ENCODE measurements around the gene DNAJC19. TPM values are rescaled to one million over a fixed set of nuclear protein-coding genes. Genes with fewer than 3 reads are reported as not detected.
"Not testable (repeated sequence)": the region's sequence is repeated elsewhere in the genome, so short reads cannot be mapped to it uniquely, and the experiment has no call there.

Gene DNAJC19
- total and polyA plus RNA-seq, 9 donors: 43.1 to 64.4 (median 46.0) TPM

DNA sequence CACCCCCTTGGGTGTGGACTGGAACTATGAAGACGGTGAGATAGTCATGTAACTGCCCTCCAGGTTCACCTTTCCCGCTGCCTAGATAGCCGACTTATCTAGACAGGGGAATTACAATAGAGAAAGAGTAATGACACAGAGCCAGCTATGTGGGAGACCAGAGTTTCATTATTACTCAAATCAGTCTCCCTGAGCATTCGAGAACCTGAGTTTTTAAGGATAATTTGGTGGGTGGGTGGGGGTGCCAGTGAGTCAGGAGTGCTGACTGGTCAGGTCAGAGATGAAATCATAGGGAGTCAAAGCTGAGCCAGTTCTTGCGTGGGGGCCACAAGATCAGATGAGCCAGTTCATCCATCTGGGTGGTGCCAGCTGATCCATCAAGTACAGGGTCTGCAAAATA is 19.7 kb upstream of the DNAJC19 start:
- Histone ChIP-seq H3K27me3 (peaks cover 4% of the 10 kb centered on the region), H3K27ac (no peak overlapping the region), H3K36me3 (no peaks in the 10 kb centered on the region), H3K4me1 (ENCODE audit: insufficient read depth) (no peaks in the 10 kb centered on the region), H3K9me3 (no peaks in the 10 kb centered on the region), H3K4me3 (no peak overlapping the region)
- intact Hi-C loops (cut with DNase I): no loop called here
- no peak for TF ChIP-seq EP300 (IDR thresholded peaks at IDR 0.05)
- TF ChIP-seq POLR2A (IDR thresholded peaks at IDR 0.05): no peak
- no peak for TF ChIP-seq CTCF (IDR thresholded peaks at IDR 0.05)
- 71 to 79% (median 73%) methylated on average over 5 of the region's 5 CpGs for WGBS, 3 donors
- DNase-seq: no peak

GRCh38 chr3:181008796-181009195 is 19.3 kb upstream of the DNAJC19 start:
- Histone ChIP-seq H3K27ac (no peak overlapping the region), H3K36me3 (no peaks in the 10 kb centered on the region), H3K9me3 (no peaks in the 10 kb centered on the region), H3K4me3 (no peak overlapping the region), H3K4me1 (ENCODE audit: insufficient read depth) (no peaks in the 10 kb centered on the region), H3K27me3 (peaks cover under 1% of the 10 kb centered on the region)
- TF ChIP-seq POLR2A (IDR thresholded peaks at IDR 0.05): no peak
- TF ChIP-seq CTCF (IDR thresholded peaks at IDR 0.05): no peak
- no peak for TF ChIP-seq EP300 (IDR thresholded peaks at IDR 0.05)
- DNase-seq: no peak
- WGBS, 3 donors: 59 to 85% (median 75%) methylated on average over 1 of the region's 1 CpG
- intact Hi-C loops (cut with DNase I): no loop called here

DNA sequence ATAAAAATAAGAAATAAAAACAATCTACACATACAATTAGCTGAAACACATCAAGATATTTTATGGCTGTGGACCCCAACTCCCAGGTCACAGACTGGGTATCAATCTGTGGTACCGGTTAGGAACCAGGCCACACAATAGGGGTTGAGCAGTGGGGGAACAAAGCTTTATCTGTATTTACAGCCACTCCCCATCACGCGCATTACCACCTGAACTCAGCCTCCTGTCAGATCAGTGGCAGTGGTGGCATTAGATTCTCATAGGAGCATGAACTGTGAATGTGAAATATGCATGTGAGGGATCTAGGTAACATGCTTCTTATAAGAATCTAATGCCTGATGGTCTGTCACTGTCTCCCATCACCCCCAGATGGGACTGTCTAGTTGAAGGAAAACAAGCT is 17.7 kb upstream of the DNAJC19 start:
- H3K27me3 ChIP-seq: no peaks in the 10 kb centered on the region
- no peaks in the 10 kb centered on the region for H3K9me3 ChIP-seq
- 88 to 96% (median 91%) methylated on average over 3 of the region's 3 CpGs for WGBS, 3 donors
- H3K4me1 ChIP-seq (ENCODE audit: insufficient read depth): no peaks in the 10 kb centered on the region
- intact Hi-C loops (cut with DNase I): no loop called here
- H3K27ac ChIP-seq: no peak overlapping the region
- TF ChIP-seq CTCF (IDR thresholded peaks at IDR 0.05) (no peak), POLR2A (IDR thresholded peaks at IDR 0.05) (no peak), EP300 (IDR thresholded peaks at IDR 0.05) (no peak)
- no peak overlapping the region for H3K4me3 ChIP-seq
- DNase-seq: no peak
- H3K36me3 ChIP-seq: no peaks in the 10 kb centered on the region

- no peaks in the 10 kb centered on the region for H3K9me3 ChIP-seq
- H3K27me3 ChIP-seq: no peaks in the 10 kb centered on the region
- DNase-seq: no peak
- H3K4me1 ChIP-seq (ENCODE audit: insufficient read depth): no peaks in the 10 kb centered on the region
- 86 to 92% (median 87%) methylated on average over 7 of the region's 7 CpGs for WGBS, 3 donors
- no peak overlapping the region for H3K4me3 ChIP-seq
- no peak overlapping the region for H3K27ac ChIP-seq
- no peak for TF ChIP-seq CTCF (IDR thresholded peaks at IDR 0.05)
- no peak for TF ChIP-seq POLR2A (IDR thresholded peaks at IDR 0.05)
- TF ChIP-seq EP300 (IDR thresholded peaks at IDR 0.05): no peak
- intact Hi-C loops (cut with DNase I): no loop called here
- no peaks in the 10 kb centered on the region for H3K36me3 ChIP-seq
Measured at GRCh38 chr3:181006541-181006940, 17.0 kb upstream of the DNAJC19 start.

- intact Hi-C loops (cut with DNase I); DNase-seq; H3K36me3 ChIP-seq; H3K27me3 ChIP-seq; H3K4me3 ChIP-seq; H3K27ac ChIP-seq; H3K4me1 ChIP-seq (ENCODE audit: insufficient read depth); H3K9me3 ChIP-seq: not testable (repeated sequence)
- WGBS, 3 donors: 65 to 71% (median 67%) methylated on average over 2 of the region's 2 CpGs
Measured at GRCh38 chr3:181003469-181003868, 13.9 kb upstream of the DNAJC19 start.

- WGBS, 3 donors: 91 to 94% (median 93%) methylated on average over 4 of the region's 4 CpGs
- H3K27ac ChIP-seq; H3K36me3 ChIP-seq; H3K27me3 ChIP-seq; H3K9me3 ChIP-seq; H3K4me1 ChIP-seq (ENCODE audit: insufficient read depth); DNase-seq; intact Hi-C loops (cut with DNase I); H3K4me3 ChIP-seq: not testable (repeated sequence)
Measured at GRCh38 chr3:181002331-181002730, 12.8 kb upstream of the DNAJC19 start.

All from ovary (tissue), 9 donors.